Retinal pigment epithelial cell (primary cell): ENCODE data around the gene FBXO5.

ENCODE experiments used
- DNase-seq: peaks from one replicate; pipeline ENCODE4 v3.0.0-alpha.2; 2010; ENCODE audit warnings: low read depth
- H3K4me3 ChIP-seq: 2 replicates; pipeline ENCODE4 v1.5.1; 2011; ENCODE audit warnings: mild to moderate bottlenecking, low read length, control low read depth, moderate library complexity
- CTCF ChIP-seq: conservative IDR thresholded peaks from 2 replicates; pipeline ENCODE4 v1.5.1; 2011; ENCODE audit warnings: low read depth, low read length, control low read depth, inconsistent platforms

FBXO5 gene

DNA sequence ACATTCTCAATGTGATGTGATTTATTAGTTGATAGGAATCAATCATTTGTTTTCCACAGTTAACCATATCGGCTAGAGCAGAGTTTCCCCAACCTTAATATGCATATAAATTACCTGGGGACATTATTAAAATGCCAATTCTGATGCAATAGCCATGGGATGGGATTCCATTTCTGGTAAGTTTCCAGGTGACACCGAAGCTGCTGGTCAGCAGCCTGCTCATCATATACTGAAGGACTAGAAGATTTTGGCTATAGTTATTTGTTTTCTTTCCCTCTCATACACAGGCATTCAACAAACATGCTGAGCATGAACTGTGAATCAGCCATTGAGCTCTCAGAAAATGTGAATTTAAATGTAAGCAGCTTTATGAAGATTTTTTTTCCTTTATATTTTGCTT, 35.8 kb downstream of the FBXO5 start:
- no peak for TF ChIP-seq CTCF
- DNase-seq = no peak
- no peak overlapping the region for H3K4me3 ChIP-seq

GRCh38 chr6:152946484-152946883, 36.4 kb downstream of the FBXO5 start:
- no peak for DNase-seq
- TF ChIP-seq CTCF = no peak
- H3K4me3 ChIP-seq = no peak overlapping the region

DNA sequence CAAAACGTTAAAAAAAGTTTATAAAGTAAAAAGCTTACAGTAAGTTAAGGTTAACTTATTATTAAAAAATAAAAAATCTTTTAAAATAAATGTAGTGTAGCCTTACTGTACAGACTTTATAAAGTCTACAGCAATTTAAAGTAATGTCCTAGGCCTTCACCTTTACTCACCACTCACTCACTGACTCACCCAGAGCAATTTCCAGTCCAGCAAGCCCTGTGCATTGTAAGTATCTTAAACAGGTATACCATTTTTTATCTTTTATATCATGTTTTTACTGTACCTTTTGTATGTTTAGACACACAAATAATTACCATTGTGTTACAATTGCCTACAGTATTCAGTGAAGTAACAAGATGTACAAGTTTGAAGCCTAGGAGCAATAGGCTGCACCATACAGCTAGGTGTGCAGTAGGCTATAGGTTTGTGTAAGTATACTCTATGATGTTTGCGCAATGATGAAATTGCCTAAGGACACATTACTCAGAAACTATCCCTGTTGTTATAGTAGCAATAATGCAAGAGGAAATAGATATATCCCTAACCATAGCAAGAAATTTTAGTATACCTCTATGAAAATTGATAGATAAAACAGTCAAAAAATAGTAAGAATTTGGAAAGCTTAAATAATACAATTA, 39.5 kb downstream of the FBXO5 start:
- no peak for TF ChIP-seq CTCF
- no peak for DNase-seq
- H3K4me3 ChIP-seq = no peak overlapping the region

- no peak overlapping the region for H3K4me3 ChIP-seq
- TF ChIP-seq CTCF = no peak
- DNase-seq = no peak
Measured at GRCh38 chr6:152942319-152942869, 40.4 kb downstream of the FBXO5 start.

DNA sequence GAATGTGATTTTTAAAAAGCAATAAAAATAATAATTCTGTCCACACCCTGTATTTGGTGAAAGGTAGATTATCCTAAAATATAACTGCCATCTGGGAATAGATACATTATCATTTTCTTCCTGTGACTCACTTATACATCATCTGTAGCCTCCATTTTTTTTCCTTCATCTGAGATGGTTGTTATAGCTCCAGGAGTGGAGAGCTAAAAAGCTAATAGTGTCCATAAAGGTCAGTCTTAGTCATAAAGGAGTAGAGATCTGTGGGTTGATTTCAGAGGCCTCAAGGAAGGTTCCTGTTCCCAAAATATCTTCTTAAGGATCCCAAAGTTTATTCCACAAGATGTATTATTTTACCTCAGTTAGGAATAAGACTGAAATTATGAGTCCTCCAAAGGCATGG, 41.1 kb downstream of the FBXO5 start:
- no peak for DNase-seq
- no peak overlapping the region for H3K4me3 ChIP-seq
- no peak for TF ChIP-seq CTCF

GRCh38 chr6:152932865-152933264, 50.0 kb downstream of the FBXO5 start:
- TF ChIP-seq CTCF = no peak
- no peak overlapping the region for H3K4me3 ChIP-seq
- DNase-seq = no peak

- no peak for DNase-seq
- TF ChIP-seq CTCF = no peak
- H3K4me3 ChIP-seq = no peak overlapping the region
Measured at GRCh38 chr6:152922706-152923105, 60.1 kb downstream of the FBXO5 start.
